GM12874 (cell line): ENCODE measurements around the gene ADAMTS14.

Experiments
- TF ChIP-seq, protein P1 (sequence below): IDR thresholded peaks from 2 replicates; pipeline ENCODE4 v1.5.1; 2011; ENCODE audit warnings: low read depth, mild to moderate bottlenecking, control low read depth, low read length, moderate library complexity; ENCODE audit not compliant: insufficient read depth

The ADAMTS14 gene

DNA sequence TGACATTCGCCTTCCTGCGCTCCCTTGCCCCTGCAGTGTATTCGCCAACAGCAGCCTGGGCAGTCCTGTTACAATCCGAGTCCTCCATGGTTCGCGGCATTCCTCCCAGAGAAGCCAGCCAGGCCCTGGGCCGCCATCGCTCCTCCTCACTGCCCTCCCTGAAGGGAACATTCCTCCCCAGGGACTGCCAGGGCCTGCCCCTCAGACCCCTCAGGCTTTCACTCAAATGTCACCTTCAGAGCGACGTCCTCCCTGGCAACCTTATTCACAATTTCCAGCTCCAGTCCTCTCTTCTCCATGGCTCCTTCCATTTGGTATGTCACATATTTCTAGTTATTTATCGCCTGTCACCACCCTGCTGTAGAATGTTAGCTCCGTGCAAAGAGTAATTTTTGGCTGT, 17.4 kb downstream of the ADAMTS14 start:
- TF ChIP-seq, protein P1, sequence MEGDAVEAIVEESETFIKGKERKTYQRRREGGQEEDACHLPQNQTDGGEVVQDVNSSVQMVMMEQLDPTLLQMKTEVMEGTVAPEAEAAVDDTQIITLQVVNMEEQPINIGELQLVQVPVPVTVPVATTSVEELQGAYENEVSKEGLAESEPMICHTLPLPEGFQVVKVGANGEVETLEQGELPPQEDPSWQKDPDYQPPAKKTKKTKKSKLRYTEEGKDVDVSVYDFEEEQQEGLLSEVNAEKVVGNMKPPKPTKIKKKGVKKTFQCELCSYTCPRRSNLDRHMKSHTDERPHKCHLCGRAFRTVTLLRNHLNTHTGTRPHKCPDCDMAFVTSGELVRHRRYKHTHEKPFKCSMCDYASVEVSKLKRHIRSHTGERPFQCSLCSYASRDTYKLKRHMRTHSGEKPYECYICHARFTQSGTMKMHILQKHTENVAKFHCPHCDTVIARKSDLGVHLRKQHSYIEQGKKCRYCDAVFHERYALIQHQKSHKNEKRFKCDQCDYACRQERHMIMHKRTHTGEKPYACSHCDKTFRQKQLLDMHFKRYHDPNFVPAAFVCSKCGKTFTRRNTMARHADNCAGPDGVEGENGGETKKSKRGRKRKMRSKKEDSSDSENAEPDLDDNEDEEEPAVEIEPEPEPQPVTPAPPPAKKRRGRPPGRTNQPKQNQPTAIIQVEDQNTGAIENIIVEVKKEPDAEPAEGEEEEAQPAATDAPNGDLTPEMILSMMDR = no peak

DNA sequence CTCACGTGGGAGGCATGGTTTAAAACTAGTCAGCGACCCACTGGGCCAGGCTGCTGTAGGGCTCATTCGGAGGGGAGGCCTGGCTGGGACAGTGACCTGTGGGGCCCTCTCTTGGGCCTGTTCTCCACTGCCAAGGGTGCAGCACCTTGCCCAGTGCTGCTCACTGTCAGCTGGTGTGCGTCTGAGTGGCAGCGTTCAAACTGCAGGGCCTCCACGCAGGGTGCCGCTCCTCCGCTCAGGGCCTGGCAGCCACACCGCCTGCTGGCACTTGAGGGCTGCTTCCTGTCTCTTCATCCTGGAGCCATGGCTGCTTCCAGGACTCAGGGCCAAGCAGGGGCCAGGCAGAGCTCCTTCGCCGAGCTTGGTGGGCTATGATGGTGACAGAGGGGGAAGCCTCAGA, 18.3 kb downstream of the ADAMTS14 start:
- TF ChIP-seq, protein P1 = no peak

DNA sequence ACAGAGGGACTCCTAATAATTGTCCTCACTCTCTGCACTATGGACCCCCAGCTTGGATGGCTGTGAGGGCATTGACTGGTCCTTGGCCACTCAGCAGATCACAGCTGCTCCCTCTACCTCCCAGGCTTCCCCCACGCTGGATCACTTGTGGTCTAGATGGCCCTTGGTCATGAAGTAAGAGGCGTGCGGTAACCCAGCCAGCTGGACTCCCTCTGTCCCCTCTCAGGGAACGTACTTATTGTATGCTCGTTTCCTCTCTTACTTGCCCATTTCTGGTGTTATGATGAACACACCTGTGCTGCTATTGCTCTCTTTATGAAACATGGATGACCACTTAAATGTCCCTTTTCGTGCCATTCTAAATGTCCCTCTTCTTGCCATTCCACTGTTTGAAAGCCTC, 19.3 kb downstream of the ADAMTS14 start:
- TF ChIP-seq, protein P1 = no peak

DNA sequence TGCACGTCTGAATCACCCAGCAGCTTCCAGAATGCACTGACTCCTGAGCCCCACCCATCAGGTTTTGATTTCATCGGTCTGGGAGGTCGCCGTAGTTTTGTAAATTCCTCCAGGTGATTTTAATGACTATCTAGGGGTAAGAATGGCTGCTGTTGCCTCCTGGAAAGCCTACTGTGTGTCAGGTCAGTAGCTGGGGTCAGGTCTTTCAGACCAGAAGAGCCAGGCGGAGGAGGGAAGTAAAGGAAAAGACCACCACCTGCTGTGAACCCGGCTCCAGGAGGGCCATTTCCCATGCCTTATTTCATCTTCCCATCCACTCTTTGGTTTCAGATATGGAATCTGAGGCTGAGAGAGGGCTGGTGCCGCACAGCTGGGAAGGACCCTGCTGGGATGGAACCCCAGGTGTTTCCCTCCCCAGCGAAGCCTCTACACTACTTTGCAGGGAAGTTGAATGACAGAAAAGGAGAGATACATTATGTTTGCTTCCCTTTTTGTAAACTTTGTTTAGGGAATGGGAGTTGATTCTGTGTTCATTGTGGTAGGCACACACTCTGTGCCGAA, 19.8 kb downstream of the ADAMTS14 start:
- TF ChIP-seq, protein P1 = no peak

DNA sequence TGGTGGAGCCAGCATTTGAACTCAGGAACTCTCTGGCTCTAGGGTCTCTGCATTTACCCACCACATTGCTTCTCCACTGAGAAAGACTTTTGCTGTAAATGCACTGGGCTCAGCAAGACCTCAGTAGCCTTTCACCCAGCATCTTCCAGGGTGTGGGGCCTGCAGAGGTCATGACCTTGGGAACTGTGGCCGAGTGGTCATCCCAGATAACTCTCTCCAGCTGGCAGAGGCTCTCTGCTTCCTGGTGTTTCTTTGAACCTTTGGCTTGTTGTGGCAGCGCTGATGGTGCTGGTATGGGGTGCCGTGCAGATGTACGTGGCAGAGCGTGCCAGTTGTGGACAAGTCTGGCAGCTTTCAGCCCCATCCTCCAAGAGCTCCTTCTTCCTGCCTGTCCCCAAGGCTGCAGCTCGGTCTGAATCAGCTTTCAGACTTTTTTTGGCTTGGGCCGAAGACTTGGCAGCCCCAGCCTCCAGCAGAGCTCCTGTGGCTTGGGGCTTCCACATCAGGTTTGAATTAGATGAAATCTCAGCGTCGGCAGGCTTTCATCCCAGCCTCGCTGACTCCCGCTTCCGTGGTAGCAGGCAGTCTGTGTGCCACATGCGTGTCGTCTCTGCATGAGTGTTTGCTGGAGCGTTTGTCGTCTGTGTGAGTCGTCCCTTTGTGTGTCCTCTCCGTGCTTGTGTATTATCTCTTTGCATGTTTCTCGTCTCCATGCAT, 21.5 kb downstream of the ADAMTS14 start:
- TF ChIP-seq, protein P1 = no peak

- TF ChIP-seq, protein P1 = no peak
These were observed 22.3 kb downstream of the ADAMTS14 start for GRCh38 chr10:70694418-70695141.

- TF ChIP-seq, protein P1 = no peak
These were observed 23.1 kb downstream of the ADAMTS14 start for GRCh38 chr10:70695241-70696030.
